Measurements from ENCODE around the gene RAD51B.

Gene RAD51B

GRCh38 chr14:68384881-68385280 is 565.3 kb downstream of the RAD51B start:
- DNase-seq (ENCODE audit: low read depth in 3 of 3) = no peak

GRCh38 chr14:68386446-68386845 is 566.9 kb downstream of the RAD51B start:
- DNase-seq (ENCODE audit: low read depth in 3 of 3) = no peak

GRCh38 chr14:68386950-68387779 is 567.6 kb downstream of the RAD51B start:
- no peak for DNase-seq (ENCODE audit: low read depth in 3 of 3)

- no peak for DNase-seq (ENCODE audit: low read depth in 3 of 3)
These were observed 570.4 kb downstream of the RAD51B start for GRCh38 chr14:68389943-68390342.

GRCh38 chr14:68390741-68391140 is 571.2 kb downstream of the RAD51B start:
- no peak for DNase-seq (ENCODE audit: low read depth in 3 of 3)

- no peak for DNase-seq (ENCODE audit: low read depth in 3 of 3)
These were observed 571.9 kb downstream of the RAD51B start for GRCh38 chr14:68391311-68392014.

- DNase-seq (ENCODE audit: low read depth in 3 of 3) = no peak
These were observed 573.0 kb downstream of the RAD51B start for GRCh38 chr14:68392393-68393141.

- no peak for DNase-seq (ENCODE audit: low read depth in 3 of 3)
These were observed 573.7 kb downstream of the RAD51B start for GRCh38 chr14:68393259-68393658.

GRCh38 chr14:68394118-68394763 is 574.7 kb downstream of the RAD51B start:
- no peak for DNase-seq (ENCODE audit: low read depth in 3 of 3)

- DNase-seq (ENCODE audit: low read depth in 3 of 3) = no peak
These were observed 575.2 kb downstream of the RAD51B start for GRCh38 chr14:68394764-68395143.

GRCh38 chr14:68395604-68396003 is 576.0 kb downstream of the RAD51B start:
- DNase-seq (ENCODE audit: low read depth in 3 of 3) = no peak

- DNase-seq (ENCODE audit: low read depth in 3 of 3) = no peak
These were observed 576.9 kb downstream of the RAD51B start for GRCh38 chr14:68396461-68396860.

GRCh38 chr14:68397371-68397811 is 577.8 kb downstream of the RAD51B start:
- no peak for DNase-seq (ENCODE audit: low read depth in 3 of 3)

GRCh38 chr14:68397822-68398221 is 578.2 kb downstream of the RAD51B start:
- no peak for DNase-seq (ENCODE audit: low read depth in 3 of 3)

GRCh38 chr14:68398370-68398769 is 578.8 kb downstream of the RAD51B start:
- DNase-seq (ENCODE audit: low read depth in 3 of 3) = no peak

- no peak for DNase-seq (ENCODE audit: low read depth in 3 of 3)
These were observed 580.4 kb downstream of the RAD51B start for GRCh38 chr14:68399971-68400370.

GRCh38 chr14:68401317-68401716 is 581.7 kb downstream of the RAD51B start:
- DNase-seq (ENCODE audit: low read depth in 3 of 3) = no peak

- DNase-seq (ENCODE audit: low read depth in 3 of 3) = no peak
These were observed 582.3 kb downstream of the RAD51B start for GRCh38 chr14:68401855-68402254.

- no peak for DNase-seq (ENCODE audit: low read depth in 3 of 3)
These were observed 583.0 kb downstream of the RAD51B start for GRCh38 chr14:68402525-68403101.

GRCh38 chr14:68403191-68404145 is 583.9 kb downstream of the RAD51B start:
- no peak for DNase-seq (ENCODE audit: low read depth in 3 of 3)

Data from stimulated activated CD4-positive, alpha-beta T cell treated with anti-CD3 and anti-CD28 coated beads, TNF-alpha, amount 100 ng/mL, for 4 hours (primary cell).